Esophagus squamous epithelium (tissue), 4 donors: ENCODE data around the gene LYRM2.

Source experiments
- CTCF ChIP-seq, 6 experiments: fragments of 450-650 bp in 4 of 6; fragments of 200-600 bp in 2 of 6; sonication (generic) in 2 of 6; IDR thresholded peaks; one replicate each; pipeline ENCODE4 v1.5.1; 2016 to 2019; ENCODE audit warnings: antibody characterized with exemption in 6 of 6, mild to moderate bottlenecking in 4 of 6, moderate library complexity in 4 of 6
- POLR2A ChIP-seq, 4 donors: fragments of 450-650 bp; IDR thresholded peaks; one replicate each; pipeline ENCODE4 v1.6.1; 2017; ENCODE audit warnings: antibody characterized with exemption in 4 of 4, mild to moderate bottlenecking in 4 of 4, moderate library complexity in 3 of 4

GRCh38 chr6:89655122-89655521, 16.6 kb upstream of the LYRM2 start:
- TF ChIP-seq CTCF (IDR thresholded peaks at IDR 0.05) (no peak), POLR2A (IDR thresholded peaks at IDR 0.05) (no peak)
